Measurements from ENCODE around the gene DDB1. TPM values are rescaled to one million over a fixed set of nuclear protein-coding genes. Genes with fewer than 3 reads are reported as not detected.

DDB1 gene
- total and polyA plus RNA-seq, 2 of the 13 experiments (the other 11 are each of a cell fraction or from before 2014, with no cell fraction given), result 217 to 266 TPM

DNA sequence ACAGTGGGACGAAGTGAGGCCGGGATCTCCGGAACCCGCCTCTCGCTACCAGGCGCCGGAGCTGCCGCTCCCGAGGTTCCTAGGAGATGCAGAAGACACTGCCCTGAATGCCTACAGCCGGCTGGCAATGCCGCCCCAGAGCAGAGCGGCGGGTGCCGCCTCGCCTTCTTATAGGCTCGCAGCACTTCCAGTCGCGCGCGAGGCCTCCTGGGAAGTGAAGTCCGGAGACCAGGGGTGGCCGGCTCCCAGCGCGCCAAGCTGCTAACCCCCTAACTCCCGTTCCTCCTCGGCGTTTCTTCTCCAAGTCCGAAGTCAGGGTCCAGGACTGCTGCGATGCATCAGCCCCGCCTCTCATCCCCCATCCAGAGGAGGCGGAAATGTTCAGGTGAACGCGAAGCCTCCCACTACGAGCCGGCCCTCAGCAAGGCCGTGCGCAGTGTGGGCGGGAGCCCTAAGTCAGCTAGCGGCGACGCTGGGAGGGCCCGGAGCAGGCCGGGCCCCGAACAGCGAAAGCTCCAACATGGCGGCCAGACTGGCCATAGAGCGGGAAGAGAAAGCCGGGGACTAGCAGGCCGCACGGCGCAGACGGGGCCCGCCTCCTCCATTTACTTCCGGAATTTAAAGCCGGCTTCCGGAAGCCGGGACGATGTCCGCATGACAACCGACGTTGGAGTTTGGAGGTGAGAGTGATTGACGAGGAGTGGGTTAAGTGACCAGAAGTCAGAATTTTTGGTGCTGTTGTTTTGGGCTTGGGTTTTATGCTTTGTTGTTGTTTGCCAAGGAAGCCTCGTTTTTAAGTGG is 29.0 kb upstream of the DDB1 start, which contains the start of the genes CYB561A3 and TMEM138 (continued):
- no peak for TF ChIP-seq ONECUT2 (CRISPR knock-in tag; IDR thresholded peaks at IDR 0.05)
- TF ChIP-seq, protein P1, sequence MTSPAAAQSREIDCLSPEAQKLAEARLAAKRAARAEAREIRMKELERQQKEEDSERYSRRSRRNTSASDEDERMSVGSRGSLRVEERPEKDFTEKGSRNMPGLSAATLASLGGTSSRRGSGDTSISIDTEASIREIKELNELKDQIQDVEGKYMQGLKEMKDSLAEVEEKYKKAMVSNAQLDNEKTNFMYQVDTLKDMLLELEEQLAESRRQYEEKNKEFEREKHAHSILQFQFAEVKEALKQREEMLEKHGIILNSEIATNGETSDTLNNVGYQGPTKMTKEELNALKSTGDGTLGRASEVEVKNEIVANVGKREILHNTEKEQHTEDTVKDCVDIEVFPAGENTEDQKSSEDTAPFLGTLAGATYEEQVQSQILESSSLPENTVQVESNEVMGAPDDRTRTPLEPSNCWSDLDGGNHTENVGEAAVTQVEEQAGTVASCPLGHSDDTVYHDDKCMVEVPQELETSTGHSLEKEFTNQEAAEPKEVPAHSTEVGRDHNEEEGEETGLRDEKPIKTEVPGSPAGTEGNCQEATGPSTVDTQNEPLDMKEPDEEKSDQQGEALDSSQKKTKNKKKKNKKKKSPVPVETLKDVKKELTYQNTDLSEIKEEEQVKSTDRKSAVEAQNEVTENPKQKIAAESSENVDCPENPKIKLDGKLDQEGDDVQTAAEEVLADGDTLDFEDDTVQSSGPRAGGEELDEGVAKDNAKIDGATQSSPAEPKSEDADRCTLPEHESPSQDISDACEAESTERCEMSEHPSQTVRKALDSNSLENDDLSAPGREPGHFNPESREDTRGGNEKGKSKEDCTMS (CRISPR knock-in tag; conservative IDR thresholded peaks at IDR 0.05), result no peak
- no peak for TF ChIP-seq NFE2L1 (CRISPR knock-in tag; IDR thresholded peaks at IDR 0.05; ENCODE audit: borderline replicate concordance)
- TF ChIP-seq PAF1 (CRISPR knock-in tag; IDR thresholded peaks at IDR 0.05), result no peak
- TF ChIP-seq ARID2 (CRISPR knock-in tag; IDR thresholded peaks at IDR 0.05; ENCODE audit: borderline replicate concordance), result 0 out of 2 replicates have a peak, but pooled peaks have one; percentile 5
- TF ChIP-seq ZNF776 (CRISPR knock-in tag; IDR thresholded peaks at IDR 0.05), result no peak; the same call in none of the 2 replicates
- TF ChIP-seq CBFB (CRISPR knock-in tag; IDR thresholded peaks at IDR 0.05), result no peak; the same call in 1 of the 2 replicates
- TF ChIP-seq, protein P2, sequence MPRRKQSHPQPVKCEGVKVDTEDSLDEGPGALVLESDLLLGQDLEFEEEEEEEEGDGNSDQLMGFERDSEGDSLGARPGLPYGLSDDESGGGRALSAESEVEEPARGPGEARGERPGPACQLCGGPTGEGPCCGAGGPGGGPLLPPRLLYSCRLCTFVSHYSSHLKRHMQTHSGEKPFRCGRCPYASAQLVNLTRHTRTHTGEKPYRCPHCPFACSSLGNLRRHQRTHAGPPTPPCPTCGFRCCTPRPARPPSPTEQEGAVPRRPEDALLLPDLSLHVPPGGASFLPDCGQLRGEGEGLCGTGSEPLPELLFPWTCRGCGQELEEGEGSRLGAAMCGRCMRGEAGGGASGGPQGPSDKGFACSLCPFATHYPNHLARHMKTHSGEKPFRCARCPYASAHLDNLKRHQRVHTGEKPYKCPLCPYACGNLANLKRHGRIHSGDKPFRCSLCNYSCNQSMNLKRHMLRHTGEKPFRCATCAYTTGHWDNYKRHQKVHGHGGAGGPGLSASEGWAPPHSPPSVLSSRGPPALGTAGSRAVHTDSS (CRISPR knock-in tag; conservative IDR thresholded peaks at IDR 0.05), result peak; percentile 38; the same call in 1 of the 2 replicates
- TF ChIP-seq ZSCAN20 (CRISPR knock-in tag; IDR thresholded peaks at IDR 0.05; ENCODE audit: borderline replicate concordance), result peak; percentile 92
- TF ChIP-seq ZNF432 (CRISPR knock-in tag; IDR thresholded peaks at IDR 0.05; ENCODE audit: borderline replicate concordance), result no peak
- TF ChIP-seq SNAPC2 (CRISPR knock-in tag; IDR thresholded peaks at IDR 0.05), result peak; percentile 80; the same call in 1 of the 2 replicates
- TF ChIP-seq, protein P3, sequence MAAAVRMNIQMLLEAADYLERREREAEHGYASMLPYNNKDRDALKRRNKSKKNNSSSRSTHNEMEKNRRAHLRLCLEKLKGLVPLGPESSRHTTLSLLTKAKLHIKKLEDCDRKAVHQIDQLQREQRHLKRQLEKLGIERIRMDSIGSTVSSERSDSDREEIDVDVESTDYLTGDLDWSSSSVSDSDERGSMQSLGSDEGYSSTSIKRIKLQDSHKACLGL (CRISPR knock-in tag; IDR thresholded peaks at IDR 0.05), result peak; percentile 84
- TF ChIP-seq SRSF4 (IDR thresholded peaks at IDR 0.05; ENCODE audit: low read depth, low read length, poor library complexity, severe bottlenecking), result no peak
- peak; percentile 39 for TF ChIP-seq HDAC2 (CRISPR knock-in tag; IDR thresholded peaks at IDR 0.05)
- TF ChIP-seq PHF20 (CRISPR knock-in tag; IDR thresholded peaks at IDR 0.05), result peak; percentile 78; the same call in 1 of the 2 replicates
- TF ChIP-seq ARNT2 (CRISPR knock-in tag; IDR thresholded peaks at IDR 0.05; ENCODE audit: low read depth), result peak; percentile 79
- TF ChIP-seq DMAP1 (CRISPR knock-in tag; IDR thresholded peaks at IDR 0.05), result peak; percentile 97
- no peak for TF ChIP-seq NONO (IDR thresholded peaks at IDR 0.05)
- peak; percentile 79 for TF ChIP-seq NONO (CRISPR knock-in tag; conservative IDR thresholded peaks at IDR 0.05)
- TF ChIP-seq ZFAT (CRISPR knock-in tag; conservative IDR thresholded peaks at IDR 0.05), result no peak
- TF ChIP-seq FLYWCH1 (CRISPR knock-in tag; IDR thresholded peaks at IDR 0.05), result no peak
- TF ChIP-seq, protein P4, sequence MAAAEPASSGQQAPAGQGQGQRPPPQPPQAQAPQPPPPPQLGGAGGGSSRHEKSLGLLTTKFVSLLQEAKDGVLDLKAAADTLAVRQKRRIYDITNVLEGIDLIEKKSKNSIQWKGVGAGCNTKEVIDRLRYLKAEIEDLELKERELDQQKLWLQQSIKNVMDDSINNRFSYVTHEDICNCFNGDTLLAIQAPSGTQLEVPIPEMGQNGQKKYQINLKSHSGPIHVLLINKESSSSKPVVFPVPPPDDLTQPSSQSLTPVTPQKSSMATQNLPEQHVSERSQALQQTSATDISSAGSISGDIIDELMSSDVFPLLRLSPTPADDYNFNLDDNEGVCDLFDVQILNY (CRISPR knock-in tag; conservative IDR thresholded peaks at IDR 0.05), result peak; percentile 4; the same call in 1 of the 2 replicates
- TF ChIP-seq HOXA7 (CRISPR knock-in tag; IDR thresholded peaks at IDR 0.05), result no peak
- 0 out of 2 replicates have a peak, but pooled peaks have one; percentile 66 for TF ChIP-seq ZNF790 (CRISPR knock-in tag; IDR thresholded peaks at IDR 0.05; ENCODE audit: borderline replicate concordance)
- TF ChIP-seq ZNF816 (CRISPR knock-in tag; IDR thresholded peaks at IDR 0.05; ENCODE audit: borderline replicate concordance), result no peak
- TF ChIP-seq ZNF746 (CRISPR knock-in tag; IDR thresholded peaks at IDR 0.05), result no peak
